Measurements from ENCODE around the gene DCHS1. TPM values are rescaled to one million over a fixed set of nuclear protein-coding genes. Genes with fewer than 3 reads are reported as not detected.

The DCHS1 gene
- total RNA-seq, 1 donor from 2014 or later: 33.4 TPM

DNA sequence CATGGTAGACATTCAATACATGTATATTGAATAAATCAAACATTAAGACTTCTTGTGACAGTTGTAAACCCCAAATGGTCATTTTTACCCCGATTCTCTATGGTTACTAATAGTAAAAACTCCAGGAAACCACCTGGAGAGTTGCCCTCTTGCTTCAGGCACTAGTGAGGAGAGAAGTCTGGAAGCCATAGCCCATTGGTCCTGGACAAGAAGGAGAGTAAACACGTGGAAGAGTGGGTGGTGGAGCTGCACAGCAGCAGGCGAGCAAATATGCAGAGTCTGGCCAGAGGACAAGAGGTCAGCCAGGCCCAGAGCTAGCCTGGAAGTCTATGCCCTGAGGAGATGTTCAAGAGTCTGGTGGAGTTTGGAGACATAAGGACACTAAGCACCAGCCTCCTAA is 17.7 kb downstream of the DCHS1 start:
- Mint-ChIP-seq H3K27ac (ENCODE audit: unreplicated experiment) (no peak overlapping the region), H3K9me3 (ENCODE audit: low read depth) (no peaks in the 10 kb centered on the region), H3K27me3 (ENCODE audit: low read depth) (no peaks in the 10 kb centered on the region), H3K4me1 (ENCODE audit: low read depth) (no peaks in the 10 kb centered on the region), H3K4me3 (ENCODE audit: unreplicated experiment) (no peak overlapping the region), H3K36me3 (ENCODE audit: low read depth) (peaks cover 10% of the 10 kb centered on the region)
- no peak for DNase-seq (ENCODE audit: low spot score)
- TF ChIP-seq, protein P1, sequence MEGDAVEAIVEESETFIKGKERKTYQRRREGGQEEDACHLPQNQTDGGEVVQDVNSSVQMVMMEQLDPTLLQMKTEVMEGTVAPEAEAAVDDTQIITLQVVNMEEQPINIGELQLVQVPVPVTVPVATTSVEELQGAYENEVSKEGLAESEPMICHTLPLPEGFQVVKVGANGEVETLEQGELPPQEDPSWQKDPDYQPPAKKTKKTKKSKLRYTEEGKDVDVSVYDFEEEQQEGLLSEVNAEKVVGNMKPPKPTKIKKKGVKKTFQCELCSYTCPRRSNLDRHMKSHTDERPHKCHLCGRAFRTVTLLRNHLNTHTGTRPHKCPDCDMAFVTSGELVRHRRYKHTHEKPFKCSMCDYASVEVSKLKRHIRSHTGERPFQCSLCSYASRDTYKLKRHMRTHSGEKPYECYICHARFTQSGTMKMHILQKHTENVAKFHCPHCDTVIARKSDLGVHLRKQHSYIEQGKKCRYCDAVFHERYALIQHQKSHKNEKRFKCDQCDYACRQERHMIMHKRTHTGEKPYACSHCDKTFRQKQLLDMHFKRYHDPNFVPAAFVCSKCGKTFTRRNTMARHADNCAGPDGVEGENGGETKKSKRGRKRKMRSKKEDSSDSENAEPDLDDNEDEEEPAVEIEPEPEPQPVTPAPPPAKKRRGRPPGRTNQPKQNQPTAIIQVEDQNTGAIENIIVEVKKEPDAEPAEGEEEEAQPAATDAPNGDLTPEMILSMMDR (IDR thresholded peaks at IDR 0.05): no peak

DNA sequence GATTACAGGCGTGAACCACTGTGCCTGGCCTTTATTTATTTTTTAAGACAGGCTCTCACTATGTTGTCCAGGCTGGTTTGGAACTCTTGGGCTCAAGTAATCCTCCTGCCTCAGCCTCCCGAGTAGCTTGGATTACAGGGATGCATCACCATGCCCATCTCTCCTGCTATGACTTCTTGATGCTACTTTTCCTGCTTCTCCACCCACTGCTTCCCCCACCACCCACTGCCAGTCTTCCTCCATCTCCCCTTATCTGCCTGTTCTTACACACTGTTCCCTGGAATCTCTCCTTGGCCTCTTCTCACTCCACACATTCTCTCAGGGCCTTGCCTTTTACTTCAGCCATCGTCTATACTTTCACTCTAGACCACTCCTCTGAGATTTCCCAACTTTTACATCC is 19.1 kb downstream of the DCHS1 start:
- TF ChIP-seq, protein P1 (IDR thresholded peaks at IDR 0.05): no peak
- no peak for DNase-seq (ENCODE audit: low spot score)
- H3K27ac Mint-ChIP-seq (ENCODE audit: unreplicated experiment): no peak overlapping the region
- no peaks in the 10 kb centered on the region for H3K9me3 Mint-ChIP-seq (ENCODE audit: low read depth)
- H3K4me1 Mint-ChIP-seq (ENCODE audit: low read depth): no peaks in the 10 kb centered on the region
- no peaks in the 10 kb centered on the region for H3K27me3 Mint-ChIP-seq (ENCODE audit: low read depth)
- H3K36me3 Mint-ChIP-seq (ENCODE audit: low read depth): peaks cover 15% of the 10 kb centered on the region
- no peak overlapping the region for H3K4me3 Mint-ChIP-seq (ENCODE audit: unreplicated experiment)

DNA sequence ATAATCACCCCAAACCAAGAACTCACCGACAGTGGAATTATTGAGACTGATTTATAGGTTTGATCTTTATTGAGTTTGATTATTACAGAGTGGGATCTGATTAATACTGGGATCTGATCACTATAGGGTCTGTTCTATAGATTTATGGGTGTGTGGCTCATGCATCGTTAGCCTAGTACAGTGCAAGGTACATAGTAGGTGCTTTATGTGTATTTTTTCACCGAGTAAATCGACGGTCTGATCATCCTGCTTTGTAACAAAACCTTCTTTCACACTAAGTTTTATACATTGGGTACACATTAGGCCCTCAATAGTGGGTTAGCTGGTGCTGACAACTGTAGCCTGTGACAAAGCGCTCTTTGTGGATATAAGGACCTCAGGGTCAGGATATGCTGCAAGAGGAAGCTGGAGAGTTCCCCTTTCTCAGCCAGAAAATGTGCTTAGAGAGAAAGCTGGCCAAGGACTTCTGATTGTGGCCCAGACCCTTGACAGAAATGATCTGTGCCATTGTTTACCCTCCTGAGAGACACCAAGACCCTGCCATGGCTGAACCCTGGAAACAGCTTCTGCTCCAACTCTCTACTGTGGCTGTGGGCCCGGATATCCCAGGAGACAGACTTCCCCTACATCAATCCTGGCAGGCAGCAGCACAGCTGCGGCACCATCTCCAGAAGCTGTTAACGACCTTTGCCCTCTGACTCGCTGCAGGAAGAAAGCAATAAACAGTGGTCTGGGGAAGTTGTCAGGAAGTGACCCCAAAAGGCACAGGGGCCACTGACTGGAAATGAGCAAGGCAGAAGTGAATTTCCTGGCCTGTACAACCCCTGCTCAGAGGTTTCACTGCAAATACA is 20.3 kb downstream of the DCHS1 start:
- H3K4me3 Mint-ChIP-seq (ENCODE audit: unreplicated experiment): no peak overlapping the region
- no peak for DNase-seq (ENCODE audit: low spot score)
- peaks cover 20% of the 10 kb centered on the region for H3K36me3 Mint-ChIP-seq (ENCODE audit: low read depth)
- TF ChIP-seq, protein P1 (IDR thresholded peaks at IDR 0.05): no peak
- no peaks in the 10 kb centered on the region for H3K9me3 Mint-ChIP-seq (ENCODE audit: low read depth)
- no peaks in the 10 kb centered on the region for H3K4me1 Mint-ChIP-seq (ENCODE audit: low read depth)
- H3K27ac Mint-ChIP-seq (ENCODE audit: unreplicated experiment): no peak overlapping the region
- no peaks in the 10 kb centered on the region for H3K27me3 Mint-ChIP-seq (ENCODE audit: low read depth)

DNA sequence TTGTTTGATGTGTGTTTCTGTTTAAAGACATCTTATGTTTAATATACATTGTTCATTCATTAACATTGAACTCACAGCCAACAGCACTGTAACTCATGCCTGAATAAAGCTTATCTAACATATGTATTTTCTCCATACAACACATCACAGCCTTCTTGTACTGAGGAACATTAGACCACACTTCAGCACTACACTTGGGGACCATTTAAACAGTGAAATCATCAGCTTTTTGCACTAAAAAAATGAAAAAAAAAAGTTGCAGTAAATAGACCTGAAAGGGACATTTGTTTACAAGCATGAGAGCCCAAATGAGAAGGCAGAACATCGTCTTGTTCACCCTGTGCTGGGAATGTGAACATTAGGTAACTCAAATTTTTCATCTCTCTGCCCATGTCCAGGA is 21.1 kb downstream of the DCHS1 start:
- TF ChIP-seq, protein P1 (IDR thresholded peaks at IDR 0.05): no peak
- no peaks in the 10 kb centered on the region for H3K27me3 Mint-ChIP-seq (ENCODE audit: low read depth)
- H3K4me3 Mint-ChIP-seq (ENCODE audit: unreplicated experiment): no peak overlapping the region
- H3K9me3 Mint-ChIP-seq (ENCODE audit: low read depth): no peaks in the 10 kb centered on the region
- no peak overlapping the region for H3K27ac Mint-ChIP-seq (ENCODE audit: unreplicated experiment)
- no peaks in the 10 kb centered on the region for H3K4me1 Mint-ChIP-seq (ENCODE audit: low read depth)
- peaks cover 18% of the 10 kb centered on the region for H3K36me3 Mint-ChIP-seq (ENCODE audit: low read depth)
- DNase-seq (ENCODE audit: low spot score): no peak

DNA sequence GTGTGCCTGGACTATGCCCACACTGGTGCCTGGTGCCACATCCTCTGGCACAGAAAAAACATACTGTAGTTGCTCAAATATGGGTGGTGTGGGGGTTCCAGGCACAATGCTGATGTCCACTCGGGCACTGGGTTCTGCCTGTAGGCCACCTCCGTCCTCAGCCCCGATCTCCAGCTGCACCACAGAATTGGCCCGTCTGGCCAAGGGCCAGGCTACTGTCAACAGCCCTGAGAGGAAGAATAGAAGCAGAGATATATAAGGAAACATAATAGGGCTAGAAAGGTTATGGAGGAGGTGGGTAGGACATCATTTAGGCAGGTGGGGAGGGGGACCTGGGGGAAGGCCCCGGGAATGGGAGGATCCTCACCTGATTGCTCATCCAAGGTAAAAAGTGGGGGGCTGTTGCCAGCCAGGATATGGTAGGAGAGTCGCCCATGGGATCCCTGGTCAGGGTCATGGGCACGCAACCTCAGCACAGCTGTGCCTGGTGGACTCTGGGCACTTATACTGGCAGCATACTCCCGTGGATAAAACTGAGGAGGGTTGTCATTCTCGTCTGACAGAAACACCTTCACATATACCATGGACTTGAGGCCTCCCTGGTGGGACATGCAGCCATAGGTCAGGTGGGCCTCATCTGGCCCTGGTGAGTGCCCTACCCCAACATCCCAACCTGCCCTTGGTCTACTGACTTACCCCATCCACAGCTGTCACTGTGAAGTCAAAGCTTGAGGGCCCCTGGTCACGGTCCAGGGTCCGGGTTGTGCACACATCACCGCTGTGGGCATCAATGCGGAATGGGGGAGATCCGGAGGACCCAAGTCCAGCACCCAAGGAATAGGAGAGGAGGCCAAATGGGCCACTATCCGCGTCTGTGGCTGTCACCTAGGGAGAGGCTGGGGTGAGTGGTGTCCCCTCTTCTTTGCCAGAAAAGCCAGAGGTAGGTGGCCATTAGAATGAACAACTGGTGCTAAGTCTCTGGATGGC is 21.9 kb downstream of the DCHS1 start:
- Mint-ChIP-seq H3K27me3 (ENCODE audit: low read depth) (no peaks in the 10 kb centered on the region), H3K36me3 (ENCODE audit: low read depth) (peaks cover 19% of the 10 kb centered on the region), H3K4me3 (ENCODE audit: unreplicated experiment) (no peak overlapping the region), H3K27ac (ENCODE audit: unreplicated experiment) (no peak overlapping the region), H3K4me1 (ENCODE audit: low read depth) (no peaks in the 10 kb centered on the region), H3K9me3 (ENCODE audit: low read depth) (no peaks in the 10 kb centered on the region)
- no peak for DNase-seq (ENCODE audit: low spot score)
- TF ChIP-seq, protein P1 (IDR thresholded peaks at IDR 0.05): no peak

Measured in chondrocyte (in vitro differentiated cells).